H9 (cell line): ENCODE results near the gene ADGRL3. TPM values are rescaled to one million over a fixed set of nuclear protein-coding genes. Genes with fewer than 3 reads are reported as not detected.

Source experiments
- DNase-seq: peaks from one replicate; pipeline ENCODE4 v3.0.0-alpha.2; 2017
- H2AFZ ChIP-seq: one replicate; pipeline ENCODE4 v1.6.1; 2013; ENCODE audit warnings: mild to moderate bottlenecking, low read length, control low read depth, moderate library complexity
- H2AK5ac ChIP-seq: 2 replicates; pipeline ENCODE4 v1.6.1; 2013; ENCODE audit warnings: low read length, control low read depth, mixed read lengths; ENCODE audit not compliant: insufficient read length
- H2BK120ac ChIP-seq: one replicate; pipeline ENCODE4 v1.6.1; 2013; ENCODE audit warnings: low read depth, mild to moderate bottlenecking, low read length, control low read depth, inconsistent platforms; ENCODE audit not compliant: poor library complexity, severe bottlenecking
- H2BK12ac ChIP-seq: 2 replicates; pipeline ENCODE4 v1.6.1; 2013; ENCODE audit warnings: low read length, control low read depth, mixed read lengths, low read depth; ENCODE audit not compliant: insufficient read length
- H2BK15ac ChIP-seq: 2 replicates; pipeline ENCODE4 v1.6.1; 2013; ENCODE audit warnings: low read depth, low read length, control low read depth
- H2BK20ac ChIP-seq: one replicate; pipeline ENCODE4 v1.6.1; 2013; ENCODE audit warnings: low read depth, mild to moderate bottlenecking, low read length, control low read depth, inconsistent platforms; ENCODE audit not compliant: poor library complexity, severe bottlenecking
- H2BK5ac ChIP-seq: 2 replicates; pipeline ENCODE4 v1.6.1; 2013; ENCODE audit warnings: low read length, control low read depth, mixed read lengths; ENCODE audit not compliant: insufficient read length
- H3K14ac ChIP-seq: 2 replicates; pipeline ENCODE4 v1.6.1; 2013; ENCODE audit warnings: low read length, control low read depth; ENCODE audit not compliant: insufficient read depth
- H3K18ac ChIP-seq: 2 replicates; pipeline ENCODE4 v1.6.1; 2013; ENCODE audit warnings: low read depth, mild to moderate bottlenecking, mixed read lengths, low read length, control low read depth; ENCODE audit not compliant: insufficient read length
- H3K23ac ChIP-seq: 2 replicates; pipeline ENCODE4 v1.6.1; 2013; ENCODE audit warnings: low read length, control low read depth, mixed read lengths, low read depth; ENCODE audit not compliant: insufficient read length
- H3K23me2 ChIP-seq: 2 replicates; pipeline ENCODE4 v1.6.1; 2013; ENCODE audit warnings: low read depth, mild to moderate bottlenecking, mixed read lengths, low read length, control low read depth; ENCODE audit not compliant: insufficient read length, poor library complexity, severe bottlenecking
- H3K27ac ChIP-seq: 2 replicates; pipeline ENCODE4 v1.5.1; 2013; ENCODE audit warnings: low read length, control low read depth, mixed read lengths, low read depth; ENCODE audit not compliant: insufficient read length
- H3K27me3 ChIP-seq: 2 replicates; pipeline ENCODE4 v1.6.1; 2013; ENCODE audit warnings: low read length, control low read depth, inconsistent platforms; ENCODE audit not compliant: insufficient read depth
- H3K4ac ChIP-seq: 2 replicates; pipeline ENCODE4 v1.6.1; 2013; ENCODE audit warnings: low read depth, mild to moderate bottlenecking, control low read depth, inconsistent platforms, low read length, moderate library complexity
- H3K4me1 ChIP-seq: 2 replicates; pipeline ENCODE4 v1.6.1; 2013; ENCODE audit warnings: low read length, control low read depth, inconsistent platforms; ENCODE audit not compliant: insufficient read depth
- H3K4me2 ChIP-seq: 2 replicates; pipeline ENCODE4 v1.6.1; 2013; ENCODE audit warnings: low read length, control low read depth, mixed read lengths; ENCODE audit not compliant: insufficient read length, insufficient read depth
- H3K56ac ChIP-seq: 2 replicates; pipeline ENCODE4 v1.6.1; 2013; ENCODE audit warnings: low read depth, mild to moderate bottlenecking, mixed read lengths, low read length, control low read depth; ENCODE audit not compliant: insufficient read length
- H3K79me1 ChIP-seq: 2 replicates; pipeline ENCODE4 v1.6.1; 2013; ENCODE audit warnings: low read depth, mild to moderate bottlenecking, moderate library complexity, low read length, control low read depth, inconsistent platforms; ENCODE audit not compliant: insufficient read depth, poor library complexity, severe bottlenecking
- H3K79me2 ChIP-seq: 2 replicates; pipeline ENCODE4 v1.6.1; 2013; ENCODE audit warnings: low read length, control low read depth, inconsistent platforms; ENCODE audit not compliant: insufficient read depth
- H3K9ac ChIP-seq: 2 replicates; pipeline ENCODE4 v1.6.1; 2013; ENCODE audit warnings: low read length, control low read depth, mixed read lengths; ENCODE audit not compliant: insufficient read length; ENCODE audit errors: extremely low read depth
- H3K9me3 ChIP-seq: one replicate; pipeline ENCODE4 v1.6.1; 2013; ENCODE audit warnings: low read depth, low read length, inconsistent platforms; ENCODE audit not compliant: control insufficient read depth
- H3T11ph ChIP-seq: one replicate; pipeline ENCODE4 v1.6.1; 2013; ENCODE audit warnings: mild to moderate bottlenecking, low read length, control low read depth, inconsistent platforms
- H4K20me1 ChIP-seq: one replicate; pipeline ENCODE4 v1.6.1; 2013; ENCODE audit not compliant: control insufficient read depth, insufficient read length, insufficient read depth
- H4K5ac ChIP-seq: 2 replicates; pipeline ENCODE4 v1.6.1; 2013; ENCODE audit warnings: low read depth, mild to moderate bottlenecking, mixed read lengths, low read length, control low read depth; ENCODE audit not compliant: insufficient read length
- H4K8ac ChIP-seq: replicated peaks from 2 replicates; pipeline ENCODE4 v1.6.1; 2013; ENCODE audit warnings: low read length, control low read depth, mixed read lengths, low read depth; ENCODE audit not compliant: insufficient read length
- H4K91ac ChIP-seq: 2 replicates; pipeline ENCODE4 v1.6.1; 2013; ENCODE audit warnings: low read depth, mild to moderate bottlenecking, moderate library complexity, mixed read lengths, low read length, control low read depth; ENCODE audit not compliant: insufficient read length
- H3K27ac Mint-ChIP-seq, 3 experiments: 2 replicates in 2 of 3; 3 replicates in 1 of 3; pipeline ENCODE4 v1.8.0; 2020 to 2021; ENCODE audit warnings: mixed read lengths in 3 of 3, mild to moderate bottlenecking in 1 of 3, moderate library complexity in 1 of 3
- H3K27me3 Mint-ChIP-seq: 2 replicates; pipeline ENCODE4 v1.8.0; 2021; ENCODE audit warnings: low read depth, mild to moderate bottlenecking, moderate library complexity, mixed read lengths
- H3K36me3 Mint-ChIP-seq, 3 experiments: 2 replicates in 2 of 3; 3 replicates in 1 of 3; pipeline ENCODE4 v1.8.0; 2020 to 2021; ENCODE audit warnings: low read depth in 3 of 3, mixed read lengths in 3 of 3; ENCODE audit not compliant: insufficient read depth in 1 of 3
- H3K4me1 Mint-ChIP-seq, 2 experiments: 2 replicates each; pipeline ENCODE4 v1.8.0; 2020; ENCODE audit warnings: mixed read lengths in 2 of 2
- H3K4me3 Mint-ChIP-seq, 2 experiments: 2 replicates in 1 of 2; 3 replicates in 1 of 2; pipeline ENCODE4 v1.8.0; 2020 to 2021; ENCODE audit warnings: mild to moderate bottlenecking in 2 of 2, mixed read lengths in 2 of 2, moderate library complexity in 1 of 2
- H3K9me3 Mint-ChIP-seq, 2 experiments: 2 replicates in 1 of 2; 3 replicates in 1 of 2; pipeline ENCODE4 v1.8.0; 2020; ENCODE audit warnings: mild to moderate bottlenecking in 2 of 2, mixed read lengths in 2 of 2, moderate library complexity in 1 of 2
- CTCF ChIP-seq: fragments of 200-600 bp; sonication (generic); conservative IDR thresholded peaks from 3 replicates; pipeline ENCODE4 v1.8.0; 2021; ENCODE audit warnings: antibody characterized with exemption, mild to moderate bottlenecking
- WGBS: extraction: QIAGEN DNeasy Blood & Tissue Kit; methylation state at CpG from one replicate; pipeline ENCODE4 v1.1.7; 2013; ENCODE audit warnings: missing lambda C conversion rate, low lambda C conversion rate, mixed read lengths; ENCODE audit not compliant: insufficient read length; ENCODE audit errors: extremely low coverage; 5-methylcytosine and 5-hydroxymethylcytosine counted together
- total RNA-seq: library from RNA; stranded (reverse); gene quantifications from 2 replicates; pipeline ENCODE4 v1.2.1, GENCODE V29; 2021

ADGRL3 gene
- total RNA-seq, 1 experiment from 2014 or later, result 5.9 TPM

GRCh38 chr4:61772126-61772525 is 572.0 kb downstream of the ADGRL3 start:
- Mint-ChIP-seq H3K4me1 (peaks cover 50 to 69% of the 10 kb centered on the region in 2 experiments), H3K27me3 (peaks cover 5% of the 10 kb centered on the region), H3K4me3 (no peak overlapping the region; a peak in 1 of 5 replicates), H3K9me3 (peaks cover 22 to 26% of the 10 kb centered on the region in 2 experiments), H3K36me3 (peaks cover 29 to 33% (median 30%) of the 10 kb centered on the region in 3 experiments), H3K27ac (peak overlapping the region; percentile 39 to 100 (median 90); a peak in 4 of 7 replicates)
- Histone ChIP-seq H2BK20ac (no peak overlapping the region), H3K18ac (no peak overlapping the region), H3K4me2 (no peak overlapping the region), H3T11ph (no peak overlapping the region), H4K5ac (no peak overlapping the region), H3K79me2 (peaks cover 4% of the 10 kb centered on the region; the same call in 1 of the 2 replicates), H3K56ac (no peak overlapping the region), H3K27ac (no peak overlapping the region), H3K9ac (no peak overlapping the region), H3K14ac (no peak overlapping the region), H3K4me1 (peaks cover 11% of the 10 kb centered on the region; the same call in 1 of the 2 replicates), H4K91ac (no peak overlapping the region), H4K8ac (no peak overlapping the region), H2BK15ac (no peak overlapping the region), H2BK5ac (no peak overlapping the region), H3K9me3 (no peaks in the 10 kb centered on the region), H3K27me3 (no peaks in the 10 kb centered on the region), H3K23ac (no peak overlapping the region), H2BK120ac (no peak overlapping the region), H3K4ac (no peak overlapping the region), H3K23me2 (no peaks in the 10 kb centered on the region), H3K79me1 (no peaks in the 10 kb centered on the region), H2AK5ac (no peak overlapping the region), H2BK12ac (no peak overlapping the region), H2AFZ (no peak overlapping the region), H4K20me1 (no peaks in the 10 kb centered on the region)
- no CpG with 5 or more reads among the region's 1 CpG for WGBS
- no peak for TF ChIP-seq CTCF
- no peak for DNase-seq
